HUDEP-2 (cell line): ENCODE results near the gene KMT5C.

ENCODE experiments used
- DNase-seq, 76 experiments: peaks; one replicate each; lab custom pipeline; 2025; ENCODE audit not compliant: unreplicated experiment in 76 of 76; lab: John Stamatoyannopoulos, UW

The KMT5C gene

GRCh38 chr19:55383279-55384130 lies 43.8 kb downstream of the KMT5C start:
- DNase-seq: peak in 45 of 76 experiments; percentile 12 to 72 (median 49)

- DNase-seq: peak in 59 of 76 experiments; percentile 26 to 88 (median 56)
These were observed 44.6 kb downstream of the KMT5C start, which contains the start of gene TMEM238 for GRCh38 chr19:55384131-55384919. Gene TMEM238, minus strand, starts transcription at chr19:55384292. Its CDS starts 33 bp downstream, at chr19:55384259.

GRCh38 chr19:55384920-55385723 lies 45.4 kb downstream of the KMT5C start:
- DNase-seq: peak in 74 of 76 experiments; percentile 66 to 100 (median 96)

- peak in 75 of 76 experiments; percentile 81 to 100 (median 99) for DNase-seq
These were observed 46.2 kb downstream of the KMT5C start, which contains the start of gene RPL28 for GRCh38 chr19:55385724-55386492. Gene RPL28, plus strand, starts transcription at chr19:55385932. Its CDS starts 426 bp downstream, at chr19:55386358.

- DNase-seq: no peak
These were observed 46.9 kb downstream of the KMT5C start for GRCh38 chr19:55386493-55386971.

GRCh38 chr19:55387736-55388497 lies 48.2 kb downstream of the KMT5C start:
- DNase-seq: no peak

- DNase-seq: no peak
These were observed 50.0 kb downstream of the KMT5C start for GRCh38 chr19:55389386-55390317.

- peak in 5 of 76 experiments; percentile 23 to 54 (median 30) for DNase-seq
These were observed 50.8 kb downstream of the KMT5C start for GRCh38 chr19:55390461-55390880.

GRCh38 chr19:55391191-55391670 lies 51.6 kb downstream of the KMT5C start:
- DNase-seq: peak in 31 of 76 experiments; percentile 21 to 53 (median 38)

- DNase-seq: no peak
These were observed 52.3 kb downstream of the KMT5C start for GRCh38 chr19:55391702-55392615.

GRCh38 chr19:55392820-55393761 lies 53.4 kb downstream of the KMT5C start:
- no peak for DNase-seq
